Bronchial epithelial cell (primary cell): Measurements from ENCODE around the gene SMO. TPM values are rescaled to one million over a fixed set of nuclear protein-coding genes. Genes with fewer than 3 reads are reported as not detected.

Source experiments
- DNase-seq: peaks from one replicate; pipeline ENCODE4 v3.0.0-alpha.2; 2010; ENCODE audit warnings: low read depth
- FAIRE-seq: peaks from 2 replicates; lab custom pipeline; 2011; peaks lifted over from hg19 to GRCh38; lab: Jason Lieb, UNC
- H3K27me3 ChIP-seq: 2 replicates; pipeline ENCODE4 v1.5.1; 2011; ENCODE audit warnings: low read length; ENCODE audit not compliant: control insufficient read depth, insufficient read depth
- H3K36me3 ChIP-seq: 2 replicates; pipeline ENCODE4 v1.5.1; 2011; ENCODE audit warnings: low read length; ENCODE audit not compliant: control insufficient read depth, insufficient read depth
- H3K4me3 ChIP-seq: 2 replicates; pipeline ENCODE4 v1.5.1; 2011; ENCODE audit warnings: mild to moderate bottlenecking, low read depth, low read length, control low read depth
- total RNA-seq: library from RNA; depleted of rRNA; stranded (reverse); fragments of >200 nt; gene quantifications from 2 replicates; pipeline ENCODE4 v1.2.1, GENCODE V29; 2014
- TF ChIP-seq, protein P1 (sequence below): IDR thresholded peaks from 2 replicates; pipeline ENCODE4 v1.5.1; 2011; ENCODE audit warnings: mild to moderate bottlenecking, moderate library complexity, low read length, control low read depth, inconsistent platforms; ENCODE audit not compliant: insufficient read depth, severe bottlenecking

The SMO gene
- total RNA-seq, 1 donor from 2014 or later, result 2.4 TPM

DNA sequence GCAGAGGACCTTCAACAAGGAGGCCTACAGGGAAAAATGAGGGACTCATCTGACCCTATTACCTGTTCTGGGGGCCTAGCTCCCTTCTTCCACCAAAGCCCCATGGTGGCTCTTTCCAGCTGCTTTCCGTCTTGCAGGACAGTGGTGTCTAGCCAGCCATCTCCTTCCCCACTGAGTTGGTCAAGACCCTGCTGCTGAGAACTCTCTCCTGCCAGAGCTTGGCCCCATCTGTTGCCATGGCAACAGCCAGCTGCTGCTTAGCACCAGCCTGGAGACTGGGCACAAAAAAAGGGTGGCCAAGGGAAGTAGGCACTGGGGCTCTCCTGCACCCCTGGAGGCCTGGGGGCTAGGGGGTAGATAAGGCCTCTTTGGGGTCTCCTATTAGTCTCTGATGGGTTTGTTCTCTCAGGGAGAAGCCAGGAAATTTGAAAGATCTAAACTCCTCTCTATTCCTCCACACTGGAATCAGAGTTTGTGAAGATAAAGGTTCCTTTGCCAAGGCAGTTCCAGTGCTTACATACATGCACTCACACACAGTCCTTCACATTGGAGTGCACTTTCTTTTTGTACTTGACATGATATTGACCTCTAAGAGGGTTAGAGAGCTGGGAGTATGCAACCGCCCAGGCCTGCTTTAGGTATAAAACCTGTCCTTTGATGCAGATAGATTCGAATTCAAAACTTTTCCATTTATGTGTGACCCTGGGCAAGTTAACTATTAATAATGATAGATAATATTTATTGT is 28.1 kb upstream of the SMO start:
- Histone ChIP-seq H3K27me3 (peaks cover 1% of the 10 kb centered on the region), H3K4me3 (no peak overlapping the region), H3K36me3 (no peaks in the 10 kb centered on the region)
- no peak for FAIRE-seq
- DNase-seq, result no peak
- TF ChIP-seq, protein P1, sequence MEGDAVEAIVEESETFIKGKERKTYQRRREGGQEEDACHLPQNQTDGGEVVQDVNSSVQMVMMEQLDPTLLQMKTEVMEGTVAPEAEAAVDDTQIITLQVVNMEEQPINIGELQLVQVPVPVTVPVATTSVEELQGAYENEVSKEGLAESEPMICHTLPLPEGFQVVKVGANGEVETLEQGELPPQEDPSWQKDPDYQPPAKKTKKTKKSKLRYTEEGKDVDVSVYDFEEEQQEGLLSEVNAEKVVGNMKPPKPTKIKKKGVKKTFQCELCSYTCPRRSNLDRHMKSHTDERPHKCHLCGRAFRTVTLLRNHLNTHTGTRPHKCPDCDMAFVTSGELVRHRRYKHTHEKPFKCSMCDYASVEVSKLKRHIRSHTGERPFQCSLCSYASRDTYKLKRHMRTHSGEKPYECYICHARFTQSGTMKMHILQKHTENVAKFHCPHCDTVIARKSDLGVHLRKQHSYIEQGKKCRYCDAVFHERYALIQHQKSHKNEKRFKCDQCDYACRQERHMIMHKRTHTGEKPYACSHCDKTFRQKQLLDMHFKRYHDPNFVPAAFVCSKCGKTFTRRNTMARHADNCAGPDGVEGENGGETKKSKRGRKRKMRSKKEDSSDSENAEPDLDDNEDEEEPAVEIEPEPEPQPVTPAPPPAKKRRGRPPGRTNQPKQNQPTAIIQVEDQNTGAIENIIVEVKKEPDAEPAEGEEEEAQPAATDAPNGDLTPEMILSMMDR, result no peak

DNA sequence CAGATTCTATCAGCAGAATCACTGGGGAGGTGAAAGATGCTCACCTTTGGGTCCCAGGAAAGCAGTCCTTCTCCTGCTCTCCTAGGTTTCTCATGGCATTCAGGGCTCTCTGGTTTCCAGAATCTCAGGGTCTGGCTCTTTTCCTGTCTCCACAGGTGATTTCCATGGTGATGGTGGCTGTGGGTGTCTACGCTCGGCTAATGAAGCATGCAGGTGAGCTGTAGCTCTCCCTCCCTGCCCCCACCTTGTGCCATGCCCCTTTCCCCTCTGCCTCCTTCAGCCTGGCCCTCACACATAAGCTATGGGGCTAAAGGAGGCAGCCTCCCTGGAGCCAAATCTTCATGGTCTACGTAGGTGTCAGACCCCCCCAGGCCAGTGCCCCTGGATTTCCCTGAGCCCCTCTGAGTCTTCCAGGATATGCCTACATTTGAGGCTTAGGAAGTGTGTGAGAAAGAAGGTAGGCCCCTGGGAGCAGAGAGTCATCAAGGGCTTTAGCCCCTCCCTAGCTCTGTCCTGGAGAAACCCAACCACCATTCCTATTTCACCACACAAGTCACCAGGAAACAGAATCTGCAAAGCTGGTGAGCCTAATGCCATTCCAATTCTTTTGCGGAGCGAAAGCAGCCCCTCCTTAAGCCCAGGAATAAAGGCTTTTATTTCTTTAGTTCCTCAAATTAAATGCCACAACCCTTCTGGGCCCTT is 26.8 kb upstream of the SMO start:
- peaks cover 1% of the 10 kb centered on the region for H3K27me3 ChIP-seq
- no peaks in the 10 kb centered on the region for H3K36me3 ChIP-seq
- no peak overlapping the region for H3K4me3 ChIP-seq
- FAIRE-seq, result no peak
- DNase-seq, result no peak
- TF ChIP-seq, protein P1, result no peak

DNA sequence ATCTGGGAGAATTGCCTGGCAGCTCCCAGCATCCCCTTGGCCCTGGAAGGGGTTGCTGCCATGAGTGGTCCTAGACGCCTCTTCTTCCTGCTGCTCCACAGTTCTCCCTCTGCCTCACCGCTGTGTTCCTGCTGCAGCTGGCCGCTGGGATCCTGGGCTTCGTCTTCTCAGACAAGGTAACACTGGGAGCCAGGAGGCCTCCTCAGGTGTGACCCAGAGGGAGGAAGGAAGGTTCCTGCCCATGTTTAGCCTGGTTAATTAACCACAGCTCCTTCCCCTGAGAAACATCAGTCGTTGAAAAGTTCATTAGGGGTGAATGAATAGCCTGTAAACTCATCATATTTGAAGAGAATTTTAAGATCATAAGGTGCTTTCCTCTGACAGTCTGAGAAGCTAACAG is 25.7 kb upstream of the SMO start:
- no peak for FAIRE-seq
- Histone ChIP-seq H3K4me3 (no peak overlapping the region), H3K36me3 (no peaks in the 10 kb centered on the region), H3K27me3 (peaks cover 1% of the 10 kb centered on the region)
- DNase-seq, result no peak
- TF ChIP-seq, protein P1, result no peak

DNA sequence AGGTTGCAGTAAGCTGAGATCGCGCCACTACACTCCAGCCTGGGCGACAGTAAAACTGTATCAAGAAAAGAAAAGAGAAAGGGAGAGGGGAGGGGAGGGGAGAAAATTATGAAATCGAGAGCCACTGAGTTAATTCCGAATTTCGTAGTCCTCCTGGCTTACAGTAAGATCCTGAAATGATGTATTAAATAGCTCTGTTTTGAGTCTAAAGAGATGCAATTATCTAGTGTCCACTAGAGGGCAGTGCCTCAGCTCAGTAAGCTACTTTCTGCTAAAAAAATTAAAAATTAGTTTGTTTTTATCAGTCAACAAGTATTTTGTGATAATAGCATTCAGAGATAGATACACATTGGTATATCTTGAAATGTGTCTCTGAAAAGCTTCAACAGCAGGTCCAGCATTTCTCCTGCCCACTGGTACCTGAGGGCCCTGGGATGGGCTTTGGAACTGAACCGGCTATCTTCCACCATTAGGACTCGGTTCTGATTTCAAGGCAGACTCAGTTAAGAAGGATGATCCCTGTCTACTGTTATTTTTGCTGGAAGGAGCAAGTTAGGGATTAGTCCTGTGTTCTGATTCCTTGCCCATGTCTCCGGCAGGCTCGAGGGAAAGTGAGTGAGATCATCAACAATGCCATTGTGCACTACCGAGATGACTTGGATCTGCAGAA is 24.4 kb upstream of the SMO start:
- H3K4me3 ChIP-seq, result no peak overlapping the region
- FAIRE-seq (no peak), DNase-seq (peak; percentile 55)

DNA sequence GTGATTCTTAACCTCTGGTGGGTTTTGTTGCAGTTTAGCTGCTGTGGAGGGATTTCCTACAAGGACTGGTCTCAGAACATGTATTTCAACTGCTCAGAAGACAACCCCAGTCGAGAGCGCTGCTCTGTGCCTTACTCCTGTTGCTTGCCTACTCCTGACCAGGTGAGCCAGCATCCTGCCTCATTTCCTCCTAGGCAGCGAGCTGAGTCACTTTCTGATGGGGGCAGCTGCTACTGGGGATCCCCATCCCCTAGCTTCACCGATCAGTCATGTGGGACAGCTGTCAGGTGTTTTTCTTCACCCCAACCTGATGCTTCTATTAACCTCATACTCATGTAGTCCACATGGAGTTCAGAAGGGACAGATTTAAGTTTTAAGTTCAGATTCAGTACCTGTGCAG is 21.7 kb upstream of the SMO start:
- peak; percentile 70 for DNase-seq
- no peaks in the 10 kb centered on the region for H3K36me3 ChIP-seq
- TF ChIP-seq, protein P1, result no peak
- FAIRE-seq, result no peak
- H3K27me3 ChIP-seq, result no peaks in the 10 kb centered on the region
- H3K4me3 ChIP-seq, result no peak overlapping the region

More for the DNA sequence above, 24.4 kb upstream of the SMO start:
- TF ChIP-seq, protein P1, result peak; percentile 63
- H3K36me3 ChIP-seq, result no peaks in the 10 kb centered on the region
- H3K27me3 ChIP-seq, result no peaks in the 10 kb centered on the region
